ENCODE data around the gene RRP36.

RRP36 gene

GRCh38 chr6:43050981-43051380, 29.6 kb downstream of the RRP36 start (continued):
- no peak for TF ChIP-seq AEBP2 (tag by site-specific recombination; IDR thresholded peaks at IDR 0.05; ENCODE audit: borderline replicate concordance)

GRCh38 chr6:43052225-43052841, 30.9 kb downstream of the RRP36 start:
- TF ChIP-seq HIC1 (tag by site-specific recombination; IDR thresholded peaks at IDR 0.05) = 0 out of 2 replicates have a peak, but pooled peaks have one; percentile 31
- no peak for TF ChIP-seq ZNF664 (tag by site-specific recombination; IDR thresholded peaks at IDR 0.05)
- Histone ChIP-seq H3K36me3 (ENCODE audit: control insufficient read depth in 2 of 2, insufficient read depth in 1 of 2, low read length in 2 of 2) (peaks cover 19 to 74% of the 10 kb centered on the region in 2 experiments; a peak in 2 of 3 replicates), H3K27ac (ENCODE audit: extremely low read depth, low read depth, low read length) (peak overlapping the region; percentile 85; the same call in 1 of the 2 replicates), H3K4me3 (ENCODE audit: low read depth, low read length) (no peak overlapping the region), H3K9me3 (ENCODE audit: control insufficient read depth, insufficient read depth, low read depth, low read length) (no peaks in the 10 kb centered on the region), H3K4me1 (ENCODE audit: control insufficient read depth, insufficient read depth, low read length) (peaks cover 4% of the 10 kb centered on the region)
- POLR2A ChIA-PET = interaction anchor here (3.4 kb wide), 1 partner anchor 39 kb away, joined by 14 read pairs; the partner anchor contains the start of genes KLHDC3 and MEA1
- CTCF ChIA-PET = interaction anchor here (0.7 to 2.0 kb wide), 4 partner anchors 13 to 364 kb away, joined by 3 to 7 read pairs (median 4); no protein-coding TSS in a partner anchor

GRCh38 chr6:43052842-43053544, 31.6 kb downstream of the RRP36 start:
- Histone ChIP-seq H3K4me3 (ENCODE audit: low read depth, low read length) (peak overlapping the region; percentile 74), H3K27ac (ENCODE audit: extremely low read depth, low read depth, low read length) (peak overlapping the region; percentile 85), H3K9me3 (ENCODE audit: control insufficient read depth, insufficient read depth, low read depth, low read length) (no peaks in the 10 kb centered on the region), H3K4me1 (ENCODE audit: control insufficient read depth, insufficient read depth, low read length) (peaks cover 4% of the 10 kb centered on the region), H3K36me3 (ENCODE audit: control insufficient read depth in 2 of 2, insufficient read depth in 1 of 2, low read length in 2 of 2) (peaks cover 23 to 74% of the 10 kb centered on the region in 2 experiments; a peak in 2 of 3 replicates)
- ChIA-PET CTCF (interaction anchor here (0.7 to 1.7 kb wide), 5 partner anchors 14 to 363 kb away, joined by 3 to 8 read pairs (median 3); no protein-coding TSS in a partner anchor), POLR2A (interaction anchor here (0.8 to 3.4 kb wide), 24 partner anchors 10 to 464 kb away, joined by 3 to 50 read pairs (median 10); partner anchors contain the start of genes CNPY3, CUL9, KLHDC3 and MEA1)
- TF ChIP-seq PBX3 (CRISPR knock-in tag; IDR thresholded peaks at IDR 0.05) (no peak), ZNF571 (tag by site-specific recombination; IDR thresholded peaks at IDR 0.05) (no peak), SCRT2 (tag by site-specific recombination; IDR thresholded peaks at IDR 0.05) (peak; percentile 65; the same call in 1 of the 2 replicates), ZNF169 (tag by site-specific recombination; IDR thresholded peaks at IDR 0.05) (0 out of 2 replicates have a peak, but pooled peaks have one; percentile 14), KLF7 (tag by site-specific recombination; IDR thresholded peaks at IDR 0.05; ENCODE audit: borderline replicate concordance) (no peak), ZNF600 (tag by site-specific recombination; IDR thresholded peaks at IDR 0.05) (peak; percentile 94), ZNF394 (tag by site-specific recombination; IDR thresholded peaks at IDR 0.05; ENCODE audit: borderline replicate concordance) (no peak), ZNF398 (tag by site-specific recombination; IDR thresholded peaks at IDR 0.05) (no peak), ZNF266 (tag by site-specific recombination; IDR thresholded peaks at IDR 0.05; ENCODE audit: low read depth) (0 out of 2 replicates have a peak, but pooled peaks have one; percentile 14), CTCF (tag by site-specific recombination; IDR thresholded peaks at IDR 0.05) (peak; percentile 77; the same call in 1 of the 2 replicates), EGR2 (tag by site-specific recombination; IDR thresholded peaks at IDR 0.05; ENCODE audit: low read depth) (peak; percentile 87), YY2 (tag by site-specific recombination; IDR thresholded peaks at IDR 0.05) (no peak), ZFHX2 (tag by site-specific recombination; conservative IDR thresholded peaks at IDR 0.05) (peak; percentile 83), HOXC10 (CRISPR knock-in tag; IDR thresholded peaks at IDR 0.05) (0 out of 2 replicates have a peak, but pooled peaks have one; percentile 47), ZNF138 (tag by site-specific recombination; IDR thresholded peaks at IDR 0.05; ENCODE audit: borderline replicate concordance) (no peak), ZNF341 (tag by site-specific recombination; IDR thresholded peaks at IDR 0.05; ENCODE audit: low read depth) (peak; percentile 41; the same call in 1 of the 2 replicates)
